Measurements from ENCODE around the gene PI16.
A peak's percentile ranks its signal among the peaks of the same experiment; 100 is the strongest.

The PI16 gene, protein sequence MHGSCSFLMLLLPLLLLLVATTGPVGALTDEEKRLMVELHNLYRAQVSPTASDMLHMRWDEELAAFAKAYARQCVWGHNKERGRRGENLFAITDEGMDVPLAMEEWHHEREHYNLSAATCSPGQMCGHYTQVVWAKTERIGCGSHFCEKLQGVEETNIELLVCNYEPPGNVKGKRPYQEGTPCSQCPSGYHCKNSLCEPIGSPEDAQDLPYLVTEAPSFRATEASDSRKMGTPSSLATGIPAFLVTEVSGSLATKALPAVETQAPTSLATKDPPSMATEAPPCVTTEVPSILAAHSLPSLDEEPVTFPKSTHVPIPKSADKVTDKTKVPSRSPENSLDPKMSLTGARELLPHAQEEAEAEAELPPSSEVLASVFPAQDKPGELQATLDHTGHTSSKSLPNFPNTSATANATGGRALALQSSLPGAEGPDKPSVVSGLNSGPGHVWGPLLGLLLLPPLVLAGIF

DNA sequence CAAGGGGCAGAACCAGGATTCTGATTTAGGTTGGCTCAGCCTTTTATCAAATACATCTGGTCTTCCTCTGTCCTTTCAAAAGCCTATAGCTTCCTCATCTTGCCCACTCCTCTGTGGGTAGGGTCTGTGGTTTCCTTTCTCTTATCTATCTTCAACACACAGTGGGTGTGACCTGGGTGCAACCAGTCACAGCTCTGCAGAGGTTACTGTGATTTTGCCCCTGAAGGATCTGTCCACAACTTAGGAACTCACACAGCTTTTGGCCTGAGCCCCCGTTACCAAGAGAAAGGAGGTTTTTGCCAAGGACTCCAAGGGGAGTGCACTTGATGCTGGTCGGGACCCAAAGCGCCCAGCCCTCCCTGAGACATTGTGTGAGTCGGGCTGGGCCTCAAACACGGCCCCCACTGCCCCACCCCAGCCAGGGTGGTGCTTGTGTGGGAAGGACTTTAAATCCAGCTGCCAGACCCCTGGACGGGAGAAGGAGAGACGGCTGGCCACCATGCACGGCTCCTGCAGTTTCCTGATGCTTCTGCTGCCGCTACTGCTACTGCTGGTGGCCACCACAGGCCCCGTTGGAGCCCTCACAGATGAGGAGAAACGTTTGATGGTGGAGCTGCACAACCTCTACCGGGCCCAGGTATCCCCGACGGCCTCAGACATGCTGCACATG lies at the start of gene PI16:
TSS of gene PI16 (plus strand) at position 477 of the 670 bp plus-strand sequence. CDS start at position 500, 23 bp downstream.
- no peak for DNase-seq (ENCODE audit: low read depth)

DNA sequence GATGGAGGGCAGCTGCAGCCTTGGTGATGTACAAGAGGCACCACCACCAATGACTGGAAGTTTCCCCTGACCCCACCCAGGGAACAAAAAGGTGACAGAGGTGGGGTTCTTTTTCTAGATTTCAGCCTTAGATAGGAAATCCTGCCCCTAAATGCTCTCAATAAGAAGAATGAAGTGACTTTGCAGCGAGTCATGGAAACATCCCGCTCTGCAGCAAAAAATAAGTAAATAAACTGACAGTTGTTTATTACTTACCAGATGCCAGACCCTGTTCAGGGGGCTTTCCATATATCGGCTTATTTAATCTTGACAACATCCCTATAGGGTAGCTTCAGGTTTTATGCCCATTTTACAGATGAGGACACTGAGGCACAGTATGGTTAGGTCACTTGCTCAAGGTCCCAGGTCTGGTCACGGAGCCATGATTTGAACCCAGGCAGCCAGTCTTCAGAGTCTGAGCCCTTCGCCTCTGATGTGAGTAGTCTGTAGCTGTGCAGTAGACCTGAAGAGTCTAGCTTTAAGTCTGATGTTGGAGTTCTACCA lies 49.6 kb upstream of the PI16 start:
- DNase-seq (ENCODE audit: low read depth), result no peak

DNA sequence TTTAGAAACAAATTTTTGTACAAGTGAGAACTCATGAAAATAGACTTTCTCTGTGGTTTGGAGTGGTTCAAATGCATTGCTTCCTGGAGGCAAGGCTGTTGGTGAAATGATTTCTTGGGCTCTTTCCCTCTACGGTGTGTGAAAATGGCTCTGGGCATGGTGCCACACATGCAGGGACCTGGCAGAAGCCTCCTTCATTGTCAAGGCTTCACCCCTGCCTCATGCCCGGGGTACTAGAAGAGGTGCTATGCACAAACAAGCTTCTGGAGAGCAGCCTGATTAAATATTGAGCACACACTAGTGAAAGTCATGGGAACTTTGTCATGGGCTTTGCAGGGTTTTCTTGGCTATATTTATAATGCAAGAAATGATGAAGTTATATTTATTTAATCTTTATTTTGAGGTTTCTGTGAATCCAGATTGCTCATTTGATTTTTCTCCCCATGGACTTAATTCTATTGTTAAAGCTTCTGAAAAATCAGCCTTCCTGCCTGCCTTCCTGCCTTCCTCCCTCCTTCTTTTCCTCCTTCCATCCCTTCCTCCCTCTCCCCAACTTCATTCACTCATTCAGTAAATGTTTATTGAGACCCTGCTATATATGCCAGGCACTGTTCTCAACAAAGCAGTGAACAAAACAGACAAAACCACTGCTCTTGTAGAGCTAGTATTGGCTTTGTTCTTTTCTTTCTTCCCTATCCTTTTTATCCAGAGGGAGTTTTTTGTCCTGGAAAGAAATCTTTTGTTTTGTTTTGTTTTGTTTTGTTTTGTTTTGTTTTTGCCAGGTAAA lies 47.8 kb upstream of the PI16 start:
- no peak for DNase-seq (ENCODE audit: low read depth)

DNA sequence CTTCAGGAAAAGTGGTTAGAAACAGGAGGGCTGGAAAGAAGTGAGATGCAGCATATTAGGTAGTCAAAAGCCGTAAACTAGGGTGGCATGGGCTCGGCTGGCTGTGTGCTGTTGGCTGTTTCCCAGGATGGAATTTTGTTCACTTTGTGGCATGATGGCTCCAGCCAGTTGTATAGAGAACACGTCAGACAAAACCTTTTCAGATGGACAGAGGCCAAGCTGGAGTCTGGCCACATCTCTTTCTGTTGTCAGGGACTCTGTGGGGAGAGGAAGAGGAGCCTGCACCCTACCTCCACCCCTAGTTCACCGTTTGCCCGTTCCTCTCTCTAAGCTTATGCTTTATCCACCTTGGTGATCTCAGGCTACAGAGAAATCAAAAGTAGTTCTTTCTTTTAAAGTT lies 46.8 kb upstream of the PI16 start:
- DNase-seq (ENCODE audit: low read depth), result no peak

DNA sequence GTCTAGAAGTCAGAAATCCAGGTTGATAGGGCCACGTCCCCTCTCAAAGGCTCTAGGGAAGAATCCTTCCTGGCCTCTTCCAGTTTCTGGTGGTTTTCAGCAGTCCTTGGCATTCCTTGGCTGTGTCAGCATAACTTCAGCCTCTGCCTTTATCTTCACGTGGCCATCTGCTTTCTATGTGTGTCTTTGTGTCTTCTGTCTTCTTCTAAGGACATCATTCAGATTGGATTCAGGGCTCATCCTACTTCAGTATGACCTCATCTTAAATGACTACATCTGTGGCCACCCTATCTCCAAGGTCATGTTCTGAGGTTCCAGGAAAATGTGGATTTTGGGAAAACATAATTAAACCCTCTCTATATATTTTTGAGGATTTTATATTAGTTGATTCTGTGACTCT lies 45.8 kb upstream of the PI16 start:
- no peak for DNase-seq (ENCODE audit: low read depth)

DNA sequence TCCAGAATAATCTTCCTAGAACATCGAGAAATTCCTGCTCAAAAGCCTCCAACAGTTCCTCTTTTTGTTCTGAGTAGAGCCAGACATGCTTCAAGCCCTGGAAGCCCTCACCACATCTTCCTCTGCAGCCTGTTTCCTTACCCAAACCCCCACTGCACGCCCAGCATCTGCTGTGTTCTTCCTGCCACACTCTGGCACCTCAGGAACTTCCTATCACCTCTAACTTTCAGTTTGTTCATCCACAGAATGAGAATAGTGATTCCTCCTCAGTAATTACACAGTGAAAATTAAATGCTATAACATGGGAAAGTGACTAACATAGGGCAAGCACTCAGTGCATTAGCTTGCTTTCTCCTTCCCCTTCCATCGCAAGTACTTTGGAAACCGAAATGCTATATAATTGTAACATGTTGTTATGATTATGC lies 42.5 kb upstream of the PI16 start:
- no peak for DNase-seq (ENCODE audit: low read depth)

DNA sequence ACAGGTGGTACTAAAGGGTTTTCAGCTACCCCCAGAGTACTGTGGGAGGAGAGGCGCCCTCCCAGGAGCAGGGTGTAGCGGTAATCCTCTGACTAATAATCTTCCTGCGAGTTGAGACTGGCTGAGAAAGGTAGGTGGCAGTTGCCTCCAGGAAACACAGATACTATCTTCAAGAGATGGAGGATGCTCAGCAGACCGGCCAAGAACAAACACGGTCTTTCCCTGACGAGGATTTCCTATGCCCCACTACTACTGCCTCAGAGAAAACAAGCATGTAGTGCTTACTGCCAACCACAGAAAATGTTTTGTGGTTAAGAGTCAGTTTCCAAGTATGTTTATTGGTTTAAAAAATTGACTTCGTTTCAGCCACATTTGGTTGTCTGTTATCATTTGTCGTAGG lies 42.0 kb upstream of the PI16 start:
- peak; percentile 21 for DNase-seq (ENCODE audit: low read depth)

DNA sequence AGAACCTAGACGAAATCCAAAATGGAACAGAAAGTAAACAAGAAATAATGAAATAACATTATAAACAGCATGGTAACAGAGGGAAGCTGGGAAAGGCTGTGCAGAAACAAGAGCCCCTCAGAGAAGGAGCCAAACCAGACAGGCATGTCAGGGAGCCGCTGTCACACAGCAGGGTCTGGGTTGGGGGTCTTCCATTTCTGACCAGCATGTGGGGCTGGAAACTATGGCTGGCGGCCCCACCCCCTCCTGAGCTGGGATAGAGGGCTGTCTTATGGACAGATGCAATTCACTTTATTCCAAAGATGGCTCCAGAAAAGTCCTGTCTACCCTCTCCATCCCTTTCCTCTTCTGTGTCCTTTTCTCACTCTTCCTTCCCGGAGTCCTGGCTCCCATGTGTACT lies 41.5 kb upstream of the PI16 start:
- no peak for DNase-seq (ENCODE audit: low read depth)

DNA sequence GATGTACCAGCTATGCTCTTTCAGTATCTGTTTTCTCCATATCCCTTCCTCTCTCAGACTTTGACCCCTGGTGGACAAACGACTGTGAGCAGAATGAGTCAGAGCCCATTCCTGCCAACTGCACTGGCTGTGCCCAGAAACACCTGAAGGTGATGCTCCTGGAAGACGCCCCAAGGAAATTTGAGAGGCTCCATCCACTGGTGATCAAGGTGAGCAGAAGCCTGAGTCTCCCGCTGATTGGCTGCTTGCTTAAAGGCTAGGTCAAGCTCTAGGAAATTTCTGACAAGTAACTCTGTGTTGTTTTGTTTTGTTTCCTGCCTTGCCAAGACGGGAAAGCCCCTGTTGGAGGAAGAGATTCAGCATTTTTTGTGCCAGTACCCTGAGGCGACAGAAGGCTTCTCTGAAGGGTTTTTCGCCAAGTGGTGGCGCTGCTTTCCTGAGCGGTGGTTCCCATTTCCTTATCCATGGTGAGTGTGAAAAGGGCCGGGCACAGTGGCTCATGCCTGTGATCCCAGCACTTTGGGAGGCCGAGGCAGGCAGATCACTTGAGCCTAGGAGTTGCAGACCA lies 40.2 kb upstream of the PI16 start:
- no peak for DNase-seq (ENCODE audit: low read depth)

DNA sequence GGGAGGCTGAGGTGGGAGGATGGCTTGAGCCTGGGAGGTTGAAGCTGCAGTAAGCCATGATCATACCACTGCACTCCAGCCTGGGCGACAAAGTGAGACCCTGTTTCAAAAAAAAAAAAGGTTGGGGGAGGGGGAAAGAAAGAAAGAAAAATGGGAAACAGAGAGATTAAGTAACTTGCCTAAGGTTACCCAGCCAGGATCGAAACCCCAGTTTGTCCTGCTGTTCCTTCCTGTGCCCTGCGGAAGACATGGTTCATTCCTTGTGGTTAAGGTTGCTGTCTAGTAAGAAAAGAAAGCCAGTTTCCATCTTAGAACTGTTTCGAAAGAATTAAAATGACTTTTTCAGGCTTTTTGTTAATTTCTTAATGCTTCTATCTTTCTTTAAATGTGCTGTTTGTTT lies 38.9 kb upstream of the PI16 start:
- no peak for DNase-seq (ENCODE audit: low read depth)

DNA sequence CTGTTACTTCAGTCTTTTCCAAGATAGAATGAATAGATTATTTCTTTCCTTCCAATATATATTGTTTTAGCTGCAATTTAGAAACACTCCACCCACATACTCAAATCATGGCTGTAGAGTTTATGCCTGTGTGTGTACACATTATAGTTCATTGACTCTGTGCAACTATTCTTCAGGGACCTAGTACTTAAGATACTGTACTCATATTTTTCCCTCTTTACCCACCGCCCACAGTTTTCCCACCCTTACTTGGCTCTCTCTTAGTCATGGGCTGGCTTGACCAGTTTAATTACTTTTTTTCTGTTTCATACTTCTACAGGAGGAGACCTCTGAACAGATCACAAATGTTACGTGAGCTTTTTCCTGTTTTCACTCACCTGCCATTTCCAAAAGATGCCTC lies 38.4 kb upstream of the PI16 start:
- DNase-seq (ENCODE audit: low read depth), result no peak

DNA sequence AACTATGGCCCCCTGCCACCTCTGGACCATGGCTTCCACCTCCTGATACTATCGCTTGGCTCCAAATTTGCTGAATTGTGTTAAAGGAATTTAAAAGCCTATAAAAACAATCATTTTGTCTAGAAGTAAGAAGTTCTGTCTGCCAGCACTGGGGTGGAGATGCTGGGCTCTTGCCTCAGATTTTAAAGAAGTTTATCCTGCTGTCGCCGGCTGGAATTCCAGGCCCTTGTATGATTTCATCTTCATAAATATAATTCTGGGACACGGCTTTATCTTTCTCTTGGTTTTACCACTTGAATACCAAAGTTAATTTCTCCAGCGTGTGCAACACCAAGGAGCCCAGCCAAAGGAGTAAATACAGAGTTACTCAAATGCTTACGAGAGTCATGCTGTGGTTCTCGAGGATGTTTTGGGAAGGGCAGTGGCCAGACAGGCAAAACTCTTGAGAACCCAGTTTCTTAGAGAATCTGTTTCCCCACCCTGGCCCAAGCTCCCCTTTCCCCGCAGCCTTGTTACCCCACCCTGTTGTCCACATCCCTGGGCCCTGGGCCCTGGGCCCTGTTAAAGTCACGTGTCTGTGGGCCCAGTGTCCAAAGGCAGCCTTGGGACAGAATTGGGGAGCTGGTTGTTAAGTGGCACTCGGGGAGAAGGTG lies 36.9 kb upstream of the PI16 start:
- no peak for DNase-seq (ENCODE audit: low read depth)

DNA sequence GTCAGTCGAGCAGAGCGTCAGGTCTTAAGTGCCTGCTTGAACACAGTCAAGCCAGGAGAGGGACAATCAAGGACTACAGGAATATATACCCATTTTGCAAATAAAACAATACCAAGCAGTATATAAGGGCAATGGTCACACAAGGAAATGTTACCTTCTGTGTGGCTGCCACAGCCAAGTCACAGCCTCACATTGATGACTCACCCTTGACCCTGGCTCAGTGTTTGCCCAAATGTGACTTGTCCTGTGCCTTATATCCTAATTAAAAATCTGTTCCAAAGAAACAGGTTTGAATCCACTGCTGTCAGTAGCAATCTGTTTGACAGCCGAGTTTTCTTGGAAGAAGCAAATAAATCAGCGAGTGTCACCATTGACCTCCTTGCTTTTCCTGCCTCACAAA lies 34.5 kb upstream of the PI16 start:
- DNase-seq (ENCODE audit: low read depth), result no peak

DNA sequence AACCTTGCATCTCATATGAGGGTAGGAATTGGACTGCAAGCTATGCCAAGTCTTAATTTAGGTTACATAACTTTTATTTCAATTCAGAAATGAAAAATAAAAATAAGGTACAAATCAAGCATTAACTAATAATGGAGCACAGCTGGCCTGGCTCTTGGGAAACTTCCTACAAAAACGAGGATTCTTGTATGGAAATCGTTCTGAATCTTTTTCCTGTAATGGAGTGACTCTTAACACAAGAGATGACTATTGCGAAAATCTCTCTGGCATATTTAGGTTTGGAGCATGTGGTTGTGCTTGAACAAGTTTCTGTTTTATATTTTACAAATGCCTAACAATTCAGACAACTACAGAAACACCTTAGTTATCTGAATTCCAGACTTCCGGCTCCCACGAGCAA lies 34.0 kb upstream of the PI16 start:
- no peak for DNase-seq (ENCODE audit: low read depth)

DNA sequence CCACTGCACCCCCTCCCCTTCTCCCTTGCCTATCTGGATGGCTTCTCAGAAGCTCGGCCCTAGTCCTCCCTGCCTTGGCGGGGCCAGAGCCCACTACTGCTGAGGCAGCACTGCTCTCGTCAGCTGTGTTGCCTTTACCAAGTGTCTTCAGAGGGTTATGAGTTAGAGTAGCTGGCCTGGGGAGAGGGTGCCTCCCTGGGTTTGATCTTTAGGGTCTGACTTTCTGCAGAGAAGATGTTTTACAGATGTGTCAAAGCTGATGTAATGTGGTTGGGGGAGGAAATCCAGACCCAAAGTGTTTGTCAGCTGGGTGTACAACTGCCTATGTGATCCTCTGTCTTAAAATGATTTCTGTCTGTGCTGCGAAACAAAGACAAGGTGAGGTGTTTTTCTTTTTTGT lies 30.4 kb upstream of the PI16 start:
- no peak for DNase-seq (ENCODE audit: low read depth)

DNA sequence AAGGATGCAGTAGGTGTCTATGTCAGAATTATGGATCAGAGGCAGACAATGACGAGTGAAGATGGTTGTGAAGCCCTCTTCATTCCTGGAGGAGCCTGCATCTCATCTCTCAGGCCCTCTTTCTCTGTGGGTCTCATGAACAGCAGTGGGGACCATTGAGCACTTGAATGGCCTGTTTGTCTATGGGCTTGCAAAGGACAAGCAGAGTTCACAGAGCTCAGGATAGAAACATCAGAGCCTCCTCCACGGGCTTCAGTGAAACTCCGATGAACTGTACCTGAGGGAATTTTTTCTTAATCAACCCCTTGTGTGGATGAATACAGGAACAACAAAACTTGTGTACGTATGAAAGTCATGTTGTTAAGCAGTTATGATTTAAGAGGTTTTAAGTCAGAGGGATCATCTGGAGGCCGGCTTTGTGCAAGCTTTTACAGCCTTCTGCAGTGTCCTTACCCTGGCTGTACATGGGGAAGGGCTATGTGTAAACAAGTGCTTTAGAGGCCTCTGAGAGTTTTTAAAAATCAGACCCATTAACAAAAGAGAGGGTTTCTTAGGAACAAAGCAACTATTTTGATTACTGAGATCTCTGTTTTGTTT lies 29.7 kb upstream of the PI16 start:
- no peak for DNase-seq (ENCODE audit: low read depth)

DNA sequence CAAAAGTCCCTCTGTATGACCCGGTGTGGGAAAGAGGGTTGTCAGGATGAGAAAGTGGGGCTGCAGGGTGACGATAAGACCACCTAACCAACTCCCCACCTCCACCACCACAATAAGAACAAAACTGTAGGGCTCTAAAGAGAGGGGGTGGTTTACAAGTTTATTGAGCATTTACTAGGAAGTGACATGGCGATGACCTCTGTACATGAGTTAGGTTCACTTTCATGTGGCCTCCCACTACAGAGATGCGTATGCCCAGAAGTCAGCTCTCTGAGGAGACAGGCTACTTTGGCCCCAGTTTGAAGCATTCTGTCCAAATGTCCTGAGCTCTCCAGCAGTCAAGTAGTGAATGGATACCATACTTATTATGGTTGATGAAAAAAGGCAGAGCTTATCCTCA lies 28.7 kb upstream of the PI16 start:
- no peak for DNase-seq (ENCODE audit: low read depth)

DNA sequence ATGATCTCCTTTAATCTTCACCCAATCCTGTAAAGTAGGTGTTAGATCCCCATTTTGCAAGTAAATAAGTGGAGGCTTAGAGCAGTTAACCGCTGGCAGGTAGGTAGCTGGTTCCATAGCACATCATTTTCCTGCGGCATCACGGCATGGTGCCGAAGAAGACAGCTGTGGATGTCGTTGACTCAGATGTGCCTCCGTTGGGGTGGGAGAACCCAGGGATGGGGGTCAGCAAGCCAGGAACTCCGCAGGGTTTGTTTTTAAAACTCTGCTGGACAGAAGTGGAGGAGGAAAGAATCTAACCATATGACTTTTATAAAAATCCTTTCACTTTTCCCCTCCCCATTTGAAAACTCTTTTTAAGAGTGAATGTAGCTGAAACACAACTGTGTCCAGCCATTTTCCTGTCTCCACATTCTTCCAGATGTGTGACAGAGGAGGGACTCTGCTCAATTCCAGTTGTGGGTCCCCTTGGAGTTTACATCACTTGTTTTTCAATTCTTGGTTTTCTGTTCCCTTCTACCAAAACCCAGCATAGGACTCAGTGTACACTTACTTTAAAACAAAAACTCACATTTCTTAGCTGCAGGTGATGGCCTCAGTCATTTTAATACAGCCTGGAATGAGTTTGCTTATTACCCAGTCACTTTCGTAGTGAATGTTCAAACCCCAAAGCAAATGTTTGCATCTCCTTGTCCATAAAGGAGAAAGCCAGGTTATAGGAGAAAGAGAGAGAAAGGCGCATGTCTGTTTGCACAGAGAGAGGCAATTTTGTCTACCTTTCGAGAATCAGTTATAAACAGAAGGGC lies 27.6 kb upstream of the PI16 start:
- DNase-seq (ENCODE audit: low read depth), result no peak

DNA sequence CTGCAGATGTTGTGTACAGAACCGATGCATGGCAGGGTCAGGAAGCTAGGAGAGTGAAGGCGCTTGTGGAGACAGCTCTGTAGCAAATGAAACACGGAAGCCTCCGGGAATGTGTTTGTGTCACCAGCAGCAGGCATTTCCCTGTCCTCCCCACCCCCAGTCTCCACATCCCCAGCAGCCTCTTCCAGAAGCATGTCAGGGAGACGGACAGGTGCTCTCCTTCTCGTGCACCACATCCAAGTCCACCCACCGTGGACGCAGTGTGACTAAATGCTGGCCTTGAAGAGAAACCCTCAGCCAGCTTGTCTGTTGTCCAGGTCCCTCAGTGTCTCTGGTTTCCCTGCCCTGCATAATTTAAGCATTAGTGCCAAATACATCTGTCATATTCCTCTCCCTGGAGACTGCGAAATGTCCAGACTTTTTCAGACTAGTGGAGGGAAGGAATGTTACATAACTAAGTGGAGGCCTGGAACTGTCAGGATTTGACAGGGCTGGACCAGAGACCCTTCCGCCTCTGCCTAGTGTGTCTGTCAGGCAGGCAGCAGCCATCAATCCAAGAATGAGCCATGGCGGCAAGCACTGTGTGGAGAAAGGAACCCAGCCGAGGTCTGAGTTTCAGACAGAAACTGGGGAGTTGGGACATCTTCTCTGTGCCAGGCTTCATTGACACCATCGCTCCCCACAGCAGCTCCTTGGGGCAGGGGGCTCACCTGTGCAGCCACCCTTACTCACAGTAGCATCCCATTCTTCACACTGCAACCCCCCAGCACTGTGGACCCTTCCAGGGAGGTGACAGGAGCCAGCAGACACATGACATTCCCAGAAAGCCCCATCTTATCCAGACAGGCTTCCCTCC lies 26.6 kb upstream of the PI16 start:
- no peak for DNase-seq (ENCODE audit: low read depth)

DNA sequence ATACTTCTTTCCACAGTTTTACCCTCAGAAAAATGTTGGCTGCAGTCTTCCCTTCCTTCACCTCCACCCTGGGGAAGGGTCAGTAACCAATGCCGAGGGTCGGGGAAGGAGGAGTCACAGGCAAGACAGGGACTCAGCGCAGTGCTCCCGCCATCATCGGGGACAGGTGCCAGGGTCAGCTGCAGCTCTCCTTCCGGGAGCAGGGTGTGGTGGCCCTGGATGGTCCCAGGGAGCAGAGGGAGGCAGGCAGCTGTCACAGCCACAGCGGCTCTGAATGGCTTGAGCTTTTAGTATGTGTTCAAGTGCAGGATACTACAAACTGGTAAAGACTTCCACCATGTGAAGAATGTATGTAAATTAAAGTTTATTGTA lies 26.0 kb upstream of the PI16 start:
- DNase-seq (ENCODE audit: low read depth), result no peak
